ENCODE data around the gene UBR1. TPM values are rescaled to one million over a fixed set of nuclear protein-coding genes. Genes with fewer than 3 reads are reported as not detected.
"Not testable (repeated sequence)": the region's sequence is repeated elsewhere in the genome, so short reads cannot be mapped to it uniquely, and the experiment has no call there.

Gene UBR1
- total and polyA plus RNA-seq, 2 donors (not counting 1 experiment from before 2014, with no cell fraction given): 18.2 to 45.6 TPM

DNA sequence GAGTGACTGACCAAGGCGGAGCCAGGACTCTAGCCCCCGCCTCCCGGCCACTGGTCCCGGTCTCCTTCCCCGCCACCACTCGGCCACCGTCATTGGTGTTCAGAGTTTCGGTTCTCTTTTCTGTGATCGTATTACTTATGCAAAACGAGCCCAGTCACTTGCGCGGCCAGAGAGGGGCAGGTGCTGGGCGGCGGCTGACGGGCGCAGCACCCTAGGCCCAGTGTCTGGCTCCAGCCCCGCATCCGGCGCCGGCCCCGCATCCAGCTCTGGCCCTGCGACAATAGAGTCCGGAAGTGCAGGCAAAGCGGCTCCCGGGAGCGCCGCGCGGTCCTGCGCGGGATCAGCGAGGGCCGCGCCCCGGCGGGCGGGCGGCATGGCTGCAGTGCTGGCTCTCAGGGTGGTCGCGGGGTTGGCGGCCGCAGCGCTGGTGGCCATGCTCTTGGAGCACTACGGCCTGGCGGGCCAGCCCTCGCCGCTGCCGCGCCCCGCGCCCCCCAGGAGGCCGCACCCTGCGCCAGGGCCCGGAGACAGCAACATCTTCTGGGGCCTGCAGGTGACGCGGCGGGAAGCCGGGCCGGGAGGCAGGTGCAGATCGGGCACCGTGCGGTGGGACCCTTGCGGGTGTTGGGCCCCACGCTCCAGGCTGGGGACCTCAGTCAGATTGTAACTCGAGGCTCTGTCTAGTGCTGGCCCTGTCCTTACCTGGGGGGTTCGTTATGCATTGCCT is 27.8 kb upstream of the UBR1 start, which contains the start of gene TMEM62:
Gene TMEM62 (plus strand): TSS at position 157 of the 727 bp plus-strand sequence. CDS start 217 bp downstream, at position 374.
- peak within 1 kb of the TSS; percentile 85 for H3K9ac ChIP-seq (ENCODE audit: insufficient read depth, low read length)
- peaks cover 2% of the 10 kb centered on the region for H3K36me3 ChIP-seq (ENCODE audit: control insufficient read depth, insufficient read depth, low read length)
- DNase-seq (ENCODE audit: low read depth in 2 of 2): peak; percentile 48 to 60
- peaks cover 7% of the 10 kb centered on the region for H3K4me1 ChIP-seq (ENCODE audit: control insufficient read depth, extremely low read depth, insufficient read depth, low read length)
- H3K27ac ChIP-seq (ENCODE audit: insufficient read depth, low read length): peak within 1 kb of the TSS; percentile 77
- H4K20me1 ChIP-seq (ENCODE audit: control insufficient read depth, extremely low read depth, insufficient read depth, low read length): no peaks in the 10 kb centered on the region
- peak within 1 kb of the TSS; percentile 100 for H3K4me2 ChIP-seq (ENCODE audit: extremely low read depth, insufficient read depth, low read length)
- peak within 1 kb of the TSS; percentile 72 to 91 (median 88) for H3K4me3 ChIP-seq (replicated peaks in 1 of 4; ENCODE audit: control extremely low read depth in 1 of 4, insufficient read depth in 1 of 4, low read depth in 3 of 4, low read length in 4 of 4)
- no peaks in the 10 kb centered on the region for H3K9me3 ChIP-seq (ENCODE audit: control insufficient read depth, insufficient read depth, low read depth, low read length)
- H3K27me3 ChIP-seq (ENCODE audit: control insufficient read depth, insufficient read depth, low read length): no peaks in the 10 kb centered on the region
- H2AFZ ChIP-seq (ENCODE audit: low read length): peak within 1 kb of the TSS; percentile 98
- H3K79me2 ChIP-seq (ENCODE audit: control insufficient read depth, insufficient read depth, low read length): peaks cover 5% of the 10 kb centered on the region
- TF ChIP-seq, protein P1, sequence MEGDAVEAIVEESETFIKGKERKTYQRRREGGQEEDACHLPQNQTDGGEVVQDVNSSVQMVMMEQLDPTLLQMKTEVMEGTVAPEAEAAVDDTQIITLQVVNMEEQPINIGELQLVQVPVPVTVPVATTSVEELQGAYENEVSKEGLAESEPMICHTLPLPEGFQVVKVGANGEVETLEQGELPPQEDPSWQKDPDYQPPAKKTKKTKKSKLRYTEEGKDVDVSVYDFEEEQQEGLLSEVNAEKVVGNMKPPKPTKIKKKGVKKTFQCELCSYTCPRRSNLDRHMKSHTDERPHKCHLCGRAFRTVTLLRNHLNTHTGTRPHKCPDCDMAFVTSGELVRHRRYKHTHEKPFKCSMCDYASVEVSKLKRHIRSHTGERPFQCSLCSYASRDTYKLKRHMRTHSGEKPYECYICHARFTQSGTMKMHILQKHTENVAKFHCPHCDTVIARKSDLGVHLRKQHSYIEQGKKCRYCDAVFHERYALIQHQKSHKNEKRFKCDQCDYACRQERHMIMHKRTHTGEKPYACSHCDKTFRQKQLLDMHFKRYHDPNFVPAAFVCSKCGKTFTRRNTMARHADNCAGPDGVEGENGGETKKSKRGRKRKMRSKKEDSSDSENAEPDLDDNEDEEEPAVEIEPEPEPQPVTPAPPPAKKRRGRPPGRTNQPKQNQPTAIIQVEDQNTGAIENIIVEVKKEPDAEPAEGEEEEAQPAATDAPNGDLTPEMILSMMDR (conservative IDR thresholded peaks at IDR 0.05 in 1 of 2, IDR thresholded peaks at IDR 0.05 in 1 of 2; ENCODE audit: low read depth in 1 of 2, low read length in 2 of 2): no peak
- no peak for TF ChIP-seq EZH2 (IDR thresholded peaks at IDR 0.05; ENCODE audit: low read length, missing control alignments)

DNA sequence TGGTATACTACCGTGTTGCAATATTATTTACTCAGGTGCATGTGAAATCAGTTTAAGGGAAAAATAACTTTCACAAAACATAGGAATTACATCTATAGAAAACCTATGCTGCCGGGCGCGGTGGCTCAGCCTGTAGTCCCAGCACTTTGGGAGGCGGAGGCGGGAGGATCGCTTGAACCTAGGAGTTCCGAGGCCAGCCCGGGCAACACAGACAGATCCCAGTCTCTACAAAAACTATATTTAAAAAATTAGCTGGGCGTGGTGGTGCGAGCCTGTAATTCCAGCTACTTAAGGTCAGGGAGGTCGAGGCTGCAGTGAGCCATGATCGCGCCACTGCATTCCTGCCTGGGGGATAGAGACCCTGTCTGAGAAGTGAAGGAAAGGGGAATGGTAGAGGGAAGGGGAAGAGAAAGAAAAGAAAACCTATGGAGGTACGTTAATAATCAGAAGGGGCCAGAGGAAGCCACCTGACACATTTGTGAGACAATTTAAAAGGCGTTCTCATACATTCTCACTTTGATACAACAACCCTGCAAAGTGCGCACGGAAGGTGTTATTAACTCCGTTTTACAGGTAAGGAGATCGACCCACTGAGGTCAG is 27.1 kb upstream of the UBR1 start:
- H3K27ac ChIP-seq (ENCODE audit: insufficient read depth, low read length): peak overlapping the region; percentile 77
- H3K36me3 ChIP-seq (ENCODE audit: control insufficient read depth, insufficient read depth, low read length): peaks cover 2% of the 10 kb centered on the region
- peak overlapping the region; percentile 85 for H3K9ac ChIP-seq (ENCODE audit: insufficient read depth, low read length)
- peaks cover 5% of the 10 kb centered on the region for H3K79me2 ChIP-seq (ENCODE audit: control insufficient read depth, insufficient read depth, low read length)
- no peak for DNase-seq (ENCODE audit: low read depth in 2 of 2)
- H3K4me3 ChIP-seq (replicated peaks in 1 of 4; ENCODE audit: control extremely low read depth in 1 of 4, insufficient read depth in 1 of 4, low read depth in 3 of 4, low read length in 4 of 4): peak overlapping the region; percentile 72 to 91 (median 88)
- peaks cover 7% of the 10 kb centered on the region for H3K4me1 ChIP-seq (ENCODE audit: control insufficient read depth, extremely low read depth, insufficient read depth, low read length)
- H2AFZ ChIP-seq (ENCODE audit: low read length): peak overlapping the region; percentile 98
- no peaks in the 10 kb centered on the region for H4K20me1 ChIP-seq (ENCODE audit: control insufficient read depth, extremely low read depth, insufficient read depth, low read length)
- peak overlapping the region; percentile 92 for H3K4me2 ChIP-seq (ENCODE audit: extremely low read depth, insufficient read depth, low read length)
- H3K9me3 ChIP-seq (ENCODE audit: control insufficient read depth, insufficient read depth, low read depth, low read length): no peaks in the 10 kb centered on the region
- TF ChIP-seq, protein P1 (conservative IDR thresholded peaks at IDR 0.05 in 1 of 2, IDR thresholded peaks at IDR 0.05 in 1 of 2; ENCODE audit: low read depth in 1 of 2, low read length in 2 of 2): no peak
- no peak for TF ChIP-seq EZH2 (IDR thresholded peaks at IDR 0.05; ENCODE audit: low read length, missing control alignments)
- H3K27me3 ChIP-seq (ENCODE audit: control insufficient read depth, insufficient read depth, low read length): no peaks in the 10 kb centered on the region

DNA sequence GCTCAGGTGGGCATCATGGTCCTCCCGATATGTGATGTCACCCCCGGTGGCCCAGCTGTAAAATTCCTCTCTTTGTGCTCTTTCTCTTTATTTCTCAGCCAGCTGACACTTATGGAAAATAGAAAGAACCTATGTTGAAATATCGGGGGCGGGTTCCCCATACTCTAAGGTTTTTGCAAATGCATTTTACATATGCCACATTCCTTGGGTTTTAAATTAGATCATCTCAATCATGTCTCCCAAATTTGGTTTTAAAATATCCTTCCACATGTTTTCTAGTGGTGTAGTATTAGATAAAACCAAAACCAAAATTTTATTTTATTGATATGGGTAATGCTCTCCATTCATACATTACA is 23.1 kb upstream of the UBR1 start:
- Histone ChIP-seq H3K4me3 (replicated peaks in 1 of 4; ENCODE audit: control extremely low read depth in 1 of 4, insufficient read depth in 1 of 4, low read depth in 3 of 4, low read length in 4 of 4) (no peak overlapping the region), H3K36me3 (ENCODE audit: control insufficient read depth, insufficient read depth, low read length) (no peaks in the 10 kb centered on the region), H3K27me3 (ENCODE audit: control insufficient read depth, insufficient read depth, low read length) (no peaks in the 10 kb centered on the region), H3K9ac (ENCODE audit: insufficient read depth, low read length) (no peak overlapping the region), H3K9me3 (ENCODE audit: control insufficient read depth, insufficient read depth, low read depth, low read length) (no peaks in the 10 kb centered on the region), H3K27ac (ENCODE audit: insufficient read depth, low read length) (no peak overlapping the region), H3K4me2 (ENCODE audit: extremely low read depth, insufficient read depth, low read length) (no peak overlapping the region), H3K4me1 (ENCODE audit: control insufficient read depth, extremely low read depth, insufficient read depth, low read length) (peaks cover 3% of the 10 kb centered on the region), H4K20me1 (ENCODE audit: control insufficient read depth, extremely low read depth, insufficient read depth, low read length) (no peaks in the 10 kb centered on the region), H2AFZ (ENCODE audit: low read length) (no peak overlapping the region), H3K79me2 (ENCODE audit: control insufficient read depth, insufficient read depth, low read length) (peaks cover 1% of the 10 kb centered on the region)
- no peak for TF ChIP-seq EZH2 (IDR thresholded peaks at IDR 0.05; ENCODE audit: low read length, missing control alignments)
- TF ChIP-seq, protein P1 (conservative IDR thresholded peaks at IDR 0.05 in 1 of 2, IDR thresholded peaks at IDR 0.05 in 1 of 2; ENCODE audit: low read depth in 1 of 2, low read length in 2 of 2): no peak
- DNase-seq (ENCODE audit: low read depth in 2 of 2): no peak

DNA sequence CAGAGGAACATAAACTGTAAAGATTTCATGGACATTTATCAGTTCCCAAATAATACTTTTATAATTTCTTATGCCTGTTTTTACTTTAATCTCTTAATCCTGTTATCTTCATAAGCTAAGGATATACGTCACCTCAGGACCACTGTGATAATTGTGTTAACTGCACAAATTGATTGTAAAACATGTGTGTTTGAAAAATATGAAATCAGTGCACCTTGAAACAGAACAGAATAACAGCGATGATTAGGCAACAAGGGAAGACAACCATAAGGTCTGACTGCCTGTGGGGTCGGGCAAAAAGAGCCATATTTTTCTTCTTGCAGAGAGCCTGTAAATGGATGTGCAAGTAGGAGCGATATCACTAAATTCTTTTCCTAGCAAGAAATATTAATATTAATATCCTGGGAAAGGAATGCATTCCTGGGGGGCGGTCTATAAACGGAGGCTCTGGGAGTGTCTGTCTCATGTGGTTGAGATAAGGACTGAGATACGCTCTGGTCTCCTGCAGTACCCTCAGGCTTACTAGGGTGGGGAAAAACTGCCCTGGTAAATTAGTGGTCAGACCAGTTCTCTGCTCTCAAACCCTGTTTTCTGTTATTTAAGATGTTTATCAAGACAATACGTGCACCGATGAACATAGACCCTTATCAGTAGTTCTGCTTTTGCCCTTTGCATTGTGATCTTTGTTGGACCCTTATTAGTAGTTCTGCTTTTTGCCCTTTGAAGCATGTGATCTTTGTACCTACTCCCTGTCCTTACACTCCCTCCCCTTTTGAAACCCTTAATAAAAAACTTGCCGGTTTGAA is 22.5 kb upstream of the UBR1 start:
- not testable (repeated sequence) for H3K9ac ChIP-seq (ENCODE audit: insufficient read depth, low read length); H3K27ac ChIP-seq (ENCODE audit: insufficient read depth, low read length); H3K36me3 ChIP-seq (ENCODE audit: control insufficient read depth, insufficient read depth, low read length); H3K4me3 ChIP-seq (replicated peaks in 1 of 4; ENCODE audit: control extremely low read depth in 1 of 4, insufficient read depth in 1 of 4, low read depth in 3 of 4, low read length in 4 of 4); H3K9me3 ChIP-seq (ENCODE audit: control insufficient read depth, insufficient read depth, low read depth, low read length); H3K4me1 ChIP-seq (ENCODE audit: control insufficient read depth, extremely low read depth, insufficient read depth, low read length); H4K20me1 ChIP-seq (ENCODE audit: control insufficient read depth, extremely low read depth, insufficient read depth, low read length); H3K79me2 ChIP-seq (ENCODE audit: control insufficient read depth, insufficient read depth, low read length); H3K27me3 ChIP-seq (ENCODE audit: control insufficient read depth, insufficient read depth, low read length); H3K4me2 ChIP-seq (ENCODE audit: extremely low read depth, insufficient read depth, low read length); DNase-seq (ENCODE audit: low read depth in 2 of 2); H2AFZ ChIP-seq (ENCODE audit: low read length)
